GM21825 (cell line): ENCODE data around the gene GRM8.
"Not testable (repeated sequence)": the region's sequence is repeated elsewhere in the genome, so short reads cannot be mapped to it uniquely, and the experiment has no call there.

ENCODE experiments used
- ATAC-seq: cut with Tn5 transposase; IDR thresholded peaks from one replicate; pipeline ENCODE4 v1.9.1; 2021; ENCODE audit warnings: mild to moderate bottlenecking, moderate library complexity; ENCODE audit not compliant: unreplicated experiment

Gene GRM8

GRCh38 chr7:126686474-126686873, 566.3 kb downstream of the GRM8 start:
- no peak for ATAC-seq

GRCh38 chr7:126685596-126685995, 567.1 kb downstream of the GRM8 start:
- no peak for ATAC-seq

- no peak for ATAC-seq
Observed at GRCh38 chr7:126685018-126685573, 567.6 kb downstream of the GRM8 start.

GRCh38 chr7:126682176-126682575, 570.6 kb downstream of the GRM8 start:
- ATAC-seq: no peak

- ATAC-seq: not testable (repeated sequence)
Observed at GRCh38 chr7:126668762-126669161, 584.0 kb downstream of the GRM8 start.

GRCh38 chr7:126668367-126668752, 584.4 kb downstream of the GRM8 start:
- no peak for ATAC-seq

GRCh38 chr7:126667742-126668366, 584.9 kb downstream of the GRM8 start:
- ATAC-seq: no peak

GRCh38 chr7:126662856-126663255, 589.9 kb downstream of the GRM8 start:
- no peak for ATAC-seq

- peak; percentile 95 for ATAC-seq
Observed at GRCh38 chr7:126659124-126659523, 593.6 kb downstream of the GRM8 start.

- no peak for ATAC-seq
Observed at GRCh38 chr7:126658684-126659083, 594.1 kb downstream of the GRM8 start.

GRCh38 chr7:126657599-126658358, 595.0 kb downstream of the GRM8 start:
- ATAC-seq: peak; percentile 56

GRCh38 chr7:126657137-126657536, 595.6 kb downstream of the GRM8 start:
- no peak for ATAC-seq

- ATAC-seq: no peak
Observed at GRCh38 chr7:126656165-126656564, 596.6 kb downstream of the GRM8 start.

- no peak for ATAC-seq
Observed at GRCh38 chr7:126637538-126637937, 615.2 kb downstream of the GRM8 start.

- ATAC-seq: no peak
Observed at GRCh38 chr7:126635545-126635944, 617.2 kb downstream of the GRM8 start.

- ATAC-seq: no peak
Observed at GRCh38 chr7:126608339-126608776, 644.4 kb downstream of the GRM8 start.

GRCh38 chr7:126606331-126606730, 646.4 kb downstream of the GRM8 start:
- ATAC-seq: no peak

- no peak for ATAC-seq
Observed at GRCh38 chr7:126605553-126605952, 647.2 kb downstream of the GRM8 start.

GRCh38 chr7:126605056-126605455, 647.7 kb downstream of the GRM8 start:
- ATAC-seq: no peak

GRCh38 chr7:126589068-126589684, 663.6 kb downstream of the GRM8 start:
- ATAC-seq: no peak

GRCh38 chr7:126578338-126578737, 674.4 kb downstream of the GRM8 start:
- no peak for ATAC-seq
